Glutamatergic neuron (in vitro differentiated cells): ENCODE measurements around the gene ACSF3. TPM values are rescaled to one million over a fixed set of nuclear protein-coding genes. Genes with fewer than 3 reads are reported as not detected.

Source experiments
- DNase-seq: peaks from one replicate; pipeline ENCODE4 v3.0.0; 2022
- H3K27ac Mint-ChIP-seq: one replicate; pipeline ENCODE4 v1.8.0; 2020; ENCODE audit warnings: mild to moderate bottlenecking, mixed read lengths, inconsistent platforms; ENCODE audit not compliant: unreplicated experiment
- H3K27me3 Mint-ChIP-seq: one replicate; pipeline ENCODE4 v1.8.0; 2020; ENCODE audit warnings: mild to moderate bottlenecking, moderate library complexity, mixed read lengths, inconsistent platforms; ENCODE audit not compliant: unreplicated experiment
- H3K36me3 Mint-ChIP-seq: one replicate; pipeline ENCODE4 v1.8.0; 2020; ENCODE audit warnings: mild to moderate bottlenecking, mixed read lengths, inconsistent platforms; ENCODE audit not compliant: unreplicated experiment
- H3K4me1 Mint-ChIP-seq: one replicate; pipeline ENCODE4 v1.8.0; 2020; ENCODE audit warnings: mild to moderate bottlenecking, low read depth, mixed read lengths, inconsistent platforms; ENCODE audit not compliant: unreplicated experiment
- H3K4me3 Mint-ChIP-seq: one replicate; pipeline ENCODE4 v1.8.0; 2020; ENCODE audit warnings: mild to moderate bottlenecking, mixed read lengths, inconsistent platforms; ENCODE audit not compliant: unreplicated experiment
- H3K9me3 Mint-ChIP-seq: one replicate; pipeline ENCODE4 v1.8.0; 2020; ENCODE audit warnings: mild to moderate bottlenecking, moderate library complexity, mixed read lengths, inconsistent platforms; ENCODE audit not compliant: unreplicated experiment
- CTCF ChIP-seq: fragments of 200-600 bp; sonication (generic); IDR thresholded peaks from one replicate; pipeline ENCODE4 v1.5.0; 2021; ENCODE audit not compliant: partially characterized antibody, unreplicated experiment
- long read RNA-seq: library from polyadenylated mRNA; unstranded; transcript quantifications from one replicate; pipeline ENCODE4 v2.0.0, GENCODE V29; 2020; ENCODE audit not compliant: unreplicated experiment
- total RNA-seq: library from RNA; stranded (reverse); fragmentation: NEBNext Ultra II Directional; extraction: Animal tissue kit (Norgen Biotek cat#: 25700); gene quantifications from one replicate; pipeline ENCODE4 v1.2.1, GENCODE V29; 2021; ENCODE audit not compliant: unreplicated experiment

ACSF3 gene
- 29.3 TPM for total RNA-seq
- long read RNA-seq, transcript ACSF3-218 (11 exons, 3,751 nt) = major isoform, 5 of 9 reads
- long read RNA-seq, partial matches to known transcripts = 2 of 9 reads
- long read RNA-seq, other reads (novel, unspliced or antisense) = 2 of 9 reads

- TF ChIP-seq CTCF = no peak
- no peak within 1 kb of the TSS for H3K27ac Mint-ChIP-seq
- peaks cover 19% of the 10 kb centered on the region for H3K27me3 Mint-ChIP-seq
- H3K36me3 Mint-ChIP-seq = no peaks in the 10 kb centered on the region
- H3K9me3 Mint-ChIP-seq = peaks cover 3% of the 10 kb centered on the region
- H3K4me1 Mint-ChIP-seq = peaks cover 42% of the 10 kb centered on the region
- H3K4me3 Mint-ChIP-seq = peak within 1 kb of the TSS; percentile 94
- DNase-seq = peak; percentile 59
Measured at GRCh38 chr16:89093602-89094251, at the start of gene ACSF3. TSS of gene ACSF3 (plus strand) at chr16:89093852. CDS start at chr16:89100682, 6,830 bp downstream.

GRCh38 chr16:89044418-89045180 is 49.1 kb upstream of the ACSF3 start:
- TF ChIP-seq CTCF = no peak
- no peak overlapping the region for H3K4me3 Mint-ChIP-seq
- peaks cover 5% of the 10 kb centered on the region for H3K36me3 Mint-ChIP-seq
- H3K4me1 Mint-ChIP-seq = peaks cover 10% of the 10 kb centered on the region
- peaks cover 10% of the 10 kb centered on the region for H3K27me3 Mint-ChIP-seq
- H3K27ac Mint-ChIP-seq = no peak overlapping the region
- H3K9me3 Mint-ChIP-seq = peaks cover 10% of the 10 kb centered on the region
- DNase-seq = peak; percentile 47

GRCh38 chr16:89045181-89045815 is 48.4 kb upstream of the ACSF3 start:
- H3K27me3 Mint-ChIP-seq = peaks cover 12% of the 10 kb centered on the region
- peaks cover 12% of the 10 kb centered on the region for H3K4me1 Mint-ChIP-seq
- no peak overlapping the region for H3K27ac Mint-ChIP-seq
- DNase-seq = peak; percentile 5
- TF ChIP-seq CTCF = no peak
- peaks cover 12% of the 10 kb centered on the region for H3K9me3 Mint-ChIP-seq
- H3K36me3 Mint-ChIP-seq = peaks cover 5% of the 10 kb centered on the region
- H3K4me3 Mint-ChIP-seq = no peak overlapping the region

- Mint-ChIP-seq H3K4me1 (peaks cover 12% of the 10 kb centered on the region), H3K36me3 (peaks cover 5% of the 10 kb centered on the region)
Measured at GRCh38 chr16:89045881-89046280, 47.8 kb upstream of the ACSF3 start.

More at GRCh38 chr16:89045881-89046280, 47.8 kb upstream of the ACSF3 start:
- peaks cover 12% of the 10 kb centered on the region for H3K9me3 Mint-ChIP-seq
- DNase-seq = no peak
- H3K27me3 Mint-ChIP-seq = peaks cover 12% of the 10 kb centered on the region
- H3K27ac Mint-ChIP-seq = peak overlapping the region; percentile 10
- TF ChIP-seq CTCF = no peak
- no peak overlapping the region for H3K4me3 Mint-ChIP-seq
